Breast epithelium (tissue), 4 donors: Measurements from ENCODE around the gene WDR1. TPM values are rescaled to one million over a fixed set of nuclear protein-coding genes. Genes with fewer than 3 reads are reported as not detected.
A peak's percentile ranks its signal among the peaks of the same experiment; 100 is the strongest.

Experiments used
- DNase-seq, 2 donors: peaks; one replicate each; pipeline ENCODE4 v3.0.0-alpha.2; 2019; ENCODE audit warnings: low spot score in 2 of 2
- H3K27ac ChIP-seq, 2 donors: fragments of 200-600 bp; sonication (generic) in 1 of 2; one replicate each; pipeline ENCODE4 v1.5.1; 2016 to 2019; ENCODE audit warnings: mild to moderate bottlenecking in 1 of 2
- H3K27me3 ChIP-seq, 2 donors: fragments of 200-600 bp; sonication (generic) in 1 of 2; one replicate each; pipeline versions ENCODE4 v1.5.1 to v1.6.0; 2017 to 2019; ENCODE audit warnings: control low read depth in 1 of 2, mild to moderate bottlenecking in 1 of 2
- H3K36me3 ChIP-seq: fragments of 200-600 bp; one replicate; pipeline ENCODE4 v1.5.1; 2019
- H3K4me1 ChIP-seq, 2 donors: fragments of 200-600 bp; sonication (generic); one replicate each; pipeline ENCODE4 v1.5.1; 2016 to 2019; ENCODE audit warnings: control low read depth in 1 of 2
- H3K4me3 ChIP-seq, 3 donors: fragments of 200-600 bp; sonication (generic); 1 replicate in 2 of 3; 2 replicates in 1 of 3; pipeline ENCODE4 v1.5.1; 2016 to 2019; ENCODE audit warnings: mild to moderate bottlenecking in 3 of 3, moderate library complexity in 2 of 3
- H3K9me3 ChIP-seq, 2 donors: fragments of 200-600 bp; sonication (generic) in 1 of 2; one replicate each; pipeline ENCODE4 v1.5.1; 2016 to 2019; ENCODE audit warnings: control low read depth in 1 of 2
- POLR2A ChIP-seq: fragments of 450-650 bp; IDR thresholded peaks from one replicate; pipeline ENCODE4 v1.6.1; 2016; ENCODE audit warnings: antibody characterized with exemption, mild to moderate bottlenecking, moderate library complexity
- POLR2AphosphoS5 ChIP-seq, 3 donors: sonication (generic); formaldehyde crosslinking; IDR thresholded peaks; one replicate each; pipeline ENCODE4 v1.6.1; 2017; ENCODE audit warnings: antibody characterized with exemption in 3 of 3
- intact Hi-C: fragments of 100-400 bp; cut with DNase I; formaldehyde crosslinking; loops from one replicate; pipeline ENCODE4 v1.15.1; 2023; ENCODE audit warnings: low total_unique reads
- total RNA-seq, 3 donors: library from RNA; depleted of rRNA; stranded (reverse); fragments of >200 nt; gene quantifications; one replicate each; pipeline ENCODE4 v1.1.0, GENCODE V29; 2016
- TF ChIP-seq, protein P1 (sequence below), 3 donors: fragments of 450-650 bp; IDR thresholded peaks; one replicate each; pipeline ENCODE4 v1.5.1; 2016 to 2017; ENCODE audit warnings: antibody characterized with exemption in 3 of 3, mild to moderate bottlenecking in 3 of 3, moderate library complexity in 3 of 3

WDR1 gene
- total RNA-seq, 3 donors from 2014 or later, result 93.9 to 142 (median 127) TPM

DNA sequence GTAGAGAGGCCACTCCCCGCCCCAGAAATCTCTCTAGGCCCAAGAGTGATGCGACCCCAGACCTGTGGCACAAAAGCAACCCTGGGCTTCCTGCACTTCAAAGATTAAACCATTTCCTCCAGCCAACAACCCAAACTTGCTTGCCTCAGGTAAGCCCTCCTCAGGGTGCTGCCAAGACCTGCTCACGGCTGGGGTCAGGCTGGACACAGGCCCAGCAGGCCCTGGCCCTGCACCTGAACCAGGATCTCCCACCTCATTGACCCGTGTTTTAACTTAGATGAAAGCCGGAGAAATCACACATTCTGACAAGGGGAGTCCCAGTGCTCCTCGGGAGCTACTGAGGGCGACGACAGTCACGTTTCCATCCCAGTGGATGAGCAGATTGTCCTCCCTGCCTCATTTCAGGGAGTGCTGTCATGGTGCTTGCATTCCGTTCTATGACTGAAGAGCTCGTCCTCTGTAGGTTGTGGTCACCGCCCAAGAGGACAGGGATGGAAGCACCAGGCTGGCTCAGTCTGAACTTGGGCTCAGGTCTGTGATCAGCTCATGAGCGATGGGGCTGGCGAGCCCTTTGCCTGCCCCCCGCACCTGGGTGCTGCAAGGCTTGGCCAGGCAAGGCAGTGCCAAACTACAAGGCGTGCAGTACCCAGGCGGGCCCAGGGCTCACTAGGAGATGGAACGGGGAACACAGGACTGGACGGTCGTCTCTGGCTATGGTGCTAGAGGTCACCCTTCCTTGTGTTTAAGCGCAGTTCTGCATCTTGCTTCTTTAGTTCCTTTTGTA is 25.9 kb downstream of the WDR1 start:
- no peak overlapping the region for H3K4me3 ChIP-seq
- no peaks in the 10 kb centered on the region for H3K9me3 ChIP-seq
- H3K27me3 ChIP-seq, result no peaks in the 10 kb centered on the region
- peaks cover 12 to 20% of the 10 kb centered on the region in 2 donors for H3K4me1 ChIP-seq
- intact Hi-C loops, result loop anchor here (2.0 kb wide), 1 partner anchor 44 kb away; no protein-coding TSS in a partner anchor
- TF ChIP-seq, protein P1, sequence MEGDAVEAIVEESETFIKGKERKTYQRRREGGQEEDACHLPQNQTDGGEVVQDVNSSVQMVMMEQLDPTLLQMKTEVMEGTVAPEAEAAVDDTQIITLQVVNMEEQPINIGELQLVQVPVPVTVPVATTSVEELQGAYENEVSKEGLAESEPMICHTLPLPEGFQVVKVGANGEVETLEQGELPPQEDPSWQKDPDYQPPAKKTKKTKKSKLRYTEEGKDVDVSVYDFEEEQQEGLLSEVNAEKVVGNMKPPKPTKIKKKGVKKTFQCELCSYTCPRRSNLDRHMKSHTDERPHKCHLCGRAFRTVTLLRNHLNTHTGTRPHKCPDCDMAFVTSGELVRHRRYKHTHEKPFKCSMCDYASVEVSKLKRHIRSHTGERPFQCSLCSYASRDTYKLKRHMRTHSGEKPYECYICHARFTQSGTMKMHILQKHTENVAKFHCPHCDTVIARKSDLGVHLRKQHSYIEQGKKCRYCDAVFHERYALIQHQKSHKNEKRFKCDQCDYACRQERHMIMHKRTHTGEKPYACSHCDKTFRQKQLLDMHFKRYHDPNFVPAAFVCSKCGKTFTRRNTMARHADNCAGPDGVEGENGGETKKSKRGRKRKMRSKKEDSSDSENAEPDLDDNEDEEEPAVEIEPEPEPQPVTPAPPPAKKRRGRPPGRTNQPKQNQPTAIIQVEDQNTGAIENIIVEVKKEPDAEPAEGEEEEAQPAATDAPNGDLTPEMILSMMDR (IDR thresholded peaks at IDR 0.05), result no peak
- TF ChIP-seq POLR2AphosphoS5 (IDR thresholded peaks at IDR 0.05), result no peak
- TF ChIP-seq POLR2A, result no peak
- no peaks in the 10 kb centered on the region for H3K36me3 ChIP-seq
- no peak for DNase-seq
- H3K27ac ChIP-seq, result no peak overlapping the region

DNA sequence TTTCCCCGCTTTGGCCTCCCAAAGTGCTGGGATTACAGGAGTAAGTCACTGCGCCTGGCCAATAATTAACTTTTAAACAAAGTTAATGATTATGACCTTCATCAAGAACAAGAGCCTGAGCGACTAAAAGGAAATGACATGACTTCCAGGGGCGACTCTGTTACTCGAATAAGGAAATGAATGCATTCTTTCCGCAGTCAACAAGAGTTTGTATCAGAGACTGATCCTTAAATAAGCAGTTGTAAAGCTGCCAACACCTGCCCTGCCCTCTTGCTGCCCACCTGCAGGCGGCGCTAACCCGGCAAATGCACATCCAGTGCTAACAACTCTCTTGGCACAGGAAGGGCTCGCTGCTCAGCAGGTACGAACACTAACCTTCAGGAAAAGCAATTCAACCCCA is 27.3 kb downstream of the WDR1 start:
- TF ChIP-seq, protein P1 (IDR thresholded peaks at IDR 0.05), result peak in 1 of 3 donors; percentile 34
- TF ChIP-seq POLR2AphosphoS5 (IDR thresholded peaks at IDR 0.05), result no peak
- Histone ChIP-seq H3K27ac (no peak overlapping the region), H3K4me3 (no peak overlapping the region), H3K4me1 (peaks cover 12 to 18% of the 10 kb centered on the region in 2 donors), H3K36me3 (no peaks in the 10 kb centered on the region), H3K9me3 (no peaks in the 10 kb centered on the region), H3K27me3 (no peaks in the 10 kb centered on the region)
- DNase-seq, result no peak
- intact Hi-C loops, result no loop called here

DNA sequence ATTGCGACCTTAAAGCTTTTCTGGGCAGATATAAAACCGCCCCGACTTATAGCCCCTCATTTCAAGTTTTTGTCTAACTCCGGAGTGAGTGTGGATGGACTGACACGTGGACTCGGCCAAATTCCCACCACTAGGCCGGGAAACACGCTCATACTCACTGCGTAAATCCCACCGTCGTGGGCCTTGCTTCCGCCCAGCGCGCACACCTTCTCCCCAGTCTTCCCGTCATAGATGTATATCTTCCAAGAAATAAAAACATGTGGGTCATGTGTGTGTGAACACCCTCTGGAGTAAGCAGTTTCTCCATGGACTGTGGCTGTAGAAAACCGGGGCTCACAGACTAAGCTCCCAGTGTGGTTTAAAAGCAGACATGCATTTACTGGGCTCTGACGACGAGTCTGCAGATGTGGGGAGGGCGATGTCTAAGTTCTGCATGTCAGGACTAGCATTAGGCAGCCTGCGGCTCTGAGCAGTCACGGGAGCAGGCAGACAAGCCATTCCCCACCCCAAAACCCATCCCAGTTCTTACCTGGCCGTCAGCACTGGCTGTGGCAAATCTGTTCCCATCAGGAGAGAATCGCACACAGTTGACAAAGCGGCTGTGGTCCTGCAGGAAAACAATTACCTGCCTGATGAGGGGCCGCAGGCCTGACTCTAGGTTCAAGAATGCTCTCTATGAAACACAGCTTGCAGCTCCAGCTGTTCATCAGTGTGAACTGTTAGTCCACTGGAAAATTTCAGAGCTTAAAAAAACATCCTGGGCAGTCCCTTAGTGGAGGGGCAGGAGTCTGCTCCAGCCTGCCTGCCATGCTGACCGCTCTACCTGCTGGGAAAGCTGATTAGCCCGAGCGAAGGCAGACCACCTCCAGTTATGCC is 28.2 kb downstream of the WDR1 start:
- Histone ChIP-seq H3K4me1 (peaks cover 6 to 9% of the 10 kb centered on the region in 2 donors), H3K4me3 (no peak overlapping the region), H3K27ac (no peak overlapping the region), H3K36me3 (no peaks in the 10 kb centered on the region), H3K9me3 (no peaks in the 10 kb centered on the region), H3K27me3 (no peaks in the 10 kb centered on the region)
- DNase-seq, result no peak
- TF ChIP-seq, protein P1 (IDR thresholded peaks at IDR 0.05), result no peak
- TF ChIP-seq POLR2AphosphoS5 (IDR thresholded peaks at IDR 0.05) (no peak), POLR2A (no peak)
- intact Hi-C loops, result no loop called here

DNA sequence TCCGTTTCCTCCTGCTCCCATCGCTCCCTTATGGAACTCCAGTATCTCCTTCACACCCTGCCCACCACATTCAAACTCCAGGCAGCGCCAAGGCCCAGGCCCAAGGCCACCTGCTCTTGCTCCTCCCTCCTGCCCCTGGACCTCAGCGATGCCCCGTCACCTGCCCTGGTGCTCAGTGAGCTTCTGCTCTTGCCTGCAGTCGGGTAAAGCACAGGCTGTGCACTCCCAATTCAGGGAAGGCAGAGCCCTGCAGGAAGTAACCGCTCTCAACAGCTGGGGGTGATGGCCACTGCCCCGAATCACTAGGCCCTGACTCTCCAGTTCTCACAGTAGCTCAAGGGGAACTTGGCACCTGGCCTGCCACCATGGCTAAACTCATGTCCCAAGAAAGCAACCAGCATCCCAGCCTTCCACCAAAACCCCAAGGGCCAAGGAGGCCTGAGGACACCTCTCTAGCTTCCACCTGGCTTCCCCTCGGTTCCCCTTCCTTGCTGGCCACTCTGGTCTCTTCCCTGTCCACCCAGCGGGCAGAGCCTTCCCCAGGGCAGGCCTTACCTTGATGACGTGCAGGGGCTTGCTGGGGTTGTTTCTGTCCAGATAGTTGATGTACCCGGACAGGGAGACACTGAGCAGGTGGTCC is 29.3 kb downstream of the WDR1 start:
- Histone ChIP-seq H3K27ac (no peak overlapping the region), H3K36me3 (no peaks in the 10 kb centered on the region), H3K4me3 (no peak overlapping the region), H3K27me3 (no peaks in the 10 kb centered on the region), H3K9me3 (no peaks in the 10 kb centered on the region), H3K4me1 (peaks cover 0 to 8% of the 10 kb centered on the region in 2 donors)
- intact Hi-C loops, result no loop called here
- TF ChIP-seq POLR2A (no peak), POLR2AphosphoS5 (IDR thresholded peaks at IDR 0.05) (no peak)
- TF ChIP-seq, protein P1 (IDR thresholded peaks at IDR 0.05), result no peak
- DNase-seq, result no peak
